Heart left ventricle (tissue), 16 donors: ENCODE measurements around the gene FAM83F. TPM values are rescaled to one million over a fixed set of nuclear protein-coding genes. Genes with fewer than 3 reads are reported as not detected.
A peak's percentile ranks its signal among the peaks of the same experiment; 100 is the strongest.

Experiments used
- ATAC-seq, 4 donors: fragments of 200-7000 bp; cut with Tn5 transposase; one replicate each; pipeline ENCODE4 v1.9.1; 2020 to 2022; ENCODE audit warnings: moderate library complexity in 4 of 4, mild to moderate bottlenecking in 3 of 4, moderate number of reproducible peaks in 1 of 4
- DNase-seq, 5 donors: peaks; one replicate each; pipeline ENCODE4 v3.0.0-alpha.2; 2020
- H3K27ac ChIP-seq, 12 donors: fragments of 200-600 bp; sonication (generic) in 4 of 12; one replicate each; pipeline versions ENCODE4 v1.5.0 to v1.8.0; 2016 to 2022; ENCODE audit warnings: mild to moderate bottlenecking in 2 of 12
- H3K27me3 ChIP-seq, 9 donors: fragments of 200-600 bp; sonication (generic) in 2 of 9; one replicate each; pipeline versions ENCODE4 v1.5.1 to v1.8.0; 2016 to 2022; ENCODE audit warnings: mild to moderate bottlenecking in 3 of 9
- H3K36me3 ChIP-seq, 9 donors: fragments of 200-600 bp; sonication (generic) in 2 of 9; one replicate each; pipeline versions ENCODE4 v1.5.0 to v1.8.0; 2018 to 2022; ENCODE audit warnings: mild to moderate bottlenecking in 2 of 9
- H3K4me1 ChIP-seq, 12 donors: fragments of 200-600 bp; sonication (generic) in 4 of 12; one replicate each; pipeline versions ENCODE4 v1.5.0 to v1.8.0; 2016 to 2022; ENCODE audit warnings: mild to moderate bottlenecking in 3 of 12
- H3K4me3 ChIP-seq, 12 donors: fragments of 200-600 bp; sonication (generic) in 4 of 12; one replicate each; pipeline versions ENCODE4 v1.5.0 to v1.8.0; 2017 to 2022; ENCODE audit warnings: mild to moderate bottlenecking in 9 of 12, moderate library complexity in 4 of 12
- H3K9me3 ChIP-seq, 12 donors: fragments of 200-600 bp; sonication (generic) in 4 of 12; one replicate each; pipeline versions ENCODE4 v1.5.0 to v1.8.0; 2016 to 2022; ENCODE audit warnings: mild to moderate bottlenecking in 1 of 12
- CTCF ChIP-seq, 12 donors: fragments of 200-600 bp; sonication (generic) in 4 of 12; IDR thresholded peaks; one replicate each; pipeline versions ENCODE4 v1.5.0 to v1.8.0; 2018 to 2022; ENCODE audit warnings: antibody characterized with exemption in 12 of 12, mild to moderate bottlenecking in 5 of 12
- POLR2A ChIP-seq, 2 donors: fragments of 450-650 bp; IDR thresholded peaks; one replicate each; pipeline ENCODE4 v1.6.1; 2017; ENCODE audit warnings: antibody characterized with exemption in 2 of 2, mild to moderate bottlenecking in 2 of 2, moderate library complexity in 2 of 2
- WGBS, 4 donors: extraction: QIAGEN DNeasy Blood & Tissue Kit in 2 of 4; methylation state at CpG; one replicate each; pipeline versions ENCODE4 v1.1.5 to v1.1.7; 2013 to 2018; 5-methylcytosine and 5-hydroxymethylcytosine counted together
- intact Hi-C, 10 donors: fragments of 100-400 bp; cut with DNase I; formaldehyde crosslinking; loops; one replicate each; pipeline versions ENCODE4 v1.11.1 to v1.14.2; 2022
- polyA plus RNA-seq, 2 donors: library from polyadenylated mRNA; stranded (reverse); fragments of 200-250 nt; gene quantifications; one replicate each; pipeline ENCODE4 v1.2.3, GENCODE V29; 2013
- total RNA-seq, 9 donors: library from RNA; depleted of rRNA in 2 of 9; stranded (reverse); fragments of >200 nt in 2 of 9; fragmentation: NEBNext Ultra II Directional in 3 of 9; extraction: Animal tissue kit (Norgen Biotek cat#: 25700) in 3 of 9; gene quantifications; one replicate each; pipeline versions ENCODE4 v1.1.0 to v1.2.4, GENCODE V29; 2016 to 2023
- donor health status: ischemic (EF 13 %, LVEDD 7.1; RV severe dilation, severe dysfunction).
- donor health status: healthy with polysubstance abuse.
- donor health status: DM: no; HTN: yes; CAD: no.
- donor health status: DM: no; HTN: no; CAD: no.
- donor health status: ischemic (EF 25% LVEDD 6.9; RV normal size, moderate dysfunction).
- donor health status: ischemic (EF 25% LVEDD 5.7; RV mildly dilated, moderate dysfunction).
- donor health status: healthy.
- donor health status: DM: yes; HTN: yes; CAD: no.
- donor health status: ischemic (EF 35%, LVEDD 5.7; RV mildly dilated, moderate dysfunction).
- donor health status: nonischemic (EF 11% LVEDD 7.7; RV severe dilation, severe dysfunction).
- donor health status: DM: yes; HTN: yes; CAD: no.
- donor health status: PGD.
- donor health status: ischemic (EF 29% LVEDD 5.4; RV normal size, mild dysfunction).
- donor health status: nonischemic (EF 23%, LVEDD 6.1; RV moderate dilation, normal function).

The FAM83F gene
- total and polyA plus RNA-seq, 11 donors: 1.3 to 6.6 (median 2.5) TPM

- Histone ChIP-seq H3K9me3 (no peaks in the 10 kb centered on the region), H3K27me3 (peaks cover 0 to 5% (median 0%) of the 10 kb centered on the region in 9 donors), H3K4me1 (peaks cover 3 to 48% (median 26%) of the 10 kb centered on the region in 12 donors), H3K27ac (peak overlapping the region in 1 of 12 donors; percentile 95), H3K36me3 (no peaks in the 10 kb centered on the region), H3K4me3 (no peak overlapping the region)
- ATAC-seq (no peak), DNase-seq (no peak)
- intact Hi-C loops: loop anchor here in 8 of 10 donors (5.0 to 10.0 kb wide), 6 partner anchors 135 to 510 kb away; partner anchors contain the start of genes ADSL (in 6 of the 8), RPS19BP1 (in 4 of the 8) and TNRC6B (in 2 of the 8)
- TF ChIP-seq POLR2A (IDR thresholded peaks at IDR 0.05): no peak
- TF ChIP-seq CTCF (IDR thresholded peaks at IDR 0.05): no peak
- 83 to 90% (median 87%) methylated on average over 4 of the region's 4 CpGs for WGBS, 4 donors
Measured at GRCh38 chr22:40042312-40042711, 47.6 kb downstream of the FAM83F start.

- WGBS, 4 donors: 53 to 64% (median 57%) methylated on average over 8 of the region's 8 CpGs
- H3K27ac ChIP-seq: peak overlapping the region in 11 of 12 donors; percentile 89 to 98 (median 93)
- no peaks in the 10 kb centered on the region for H3K27me3 ChIP-seq
- H3K36me3 ChIP-seq: no peaks in the 10 kb centered on the region
- intact Hi-C loops: loop anchor here in 8 of 10 donors (5.0 to 10.0 kb wide), 6 partner anchors 134 to 511 kb away; partner anchors contain the start of genes ADSL (in 6 of the 8), RPS19BP1 (in 4 of the 8) and TNRC6B (in 2 of the 8)
- ATAC-seq: no peak
- TF ChIP-seq CTCF (IDR thresholded peaks at IDR 0.05): no peak
- peaks cover 3 to 48% (median 26%) of the 10 kb centered on the region in 12 donors for H3K4me1 ChIP-seq
- peak in 2 of 5 donors; percentile 43 to 45 for DNase-seq
- H3K4me3 ChIP-seq: peak overlapping the region in 2 of 12 donors; percentile 61 to 97
- H3K9me3 ChIP-seq: no peaks in the 10 kb centered on the region
Measured at GRCh38 chr22:40043081-40043480, 48.3 kb downstream of the FAM83F start.

- ATAC-seq: no peak
- 45 to 49% (median 46%) methylated on average over 5 of the region's 5 CpGs for WGBS, 4 donors
- Histone ChIP-seq H3K36me3 (no peaks in the 10 kb centered on the region), H3K9me3 (no peaks in the 10 kb centered on the region), H3K4me3 (peak overlapping the region in 11 of 12 donors; percentile 53 to 97 (median 85)), H3K27ac (peak overlapping the region; percentile 86 to 98 (median 92)), H3K4me1 (peaks cover 3 to 48% (median 26%) of the 10 kb centered on the region in 12 donors), H3K27me3 (no peaks in the 10 kb centered on the region)
- intact Hi-C loops: loop anchor here in 8 of 10 donors (2.0 to 10.0 kb wide), 8 partner anchors 134 to 511 kb away; partner anchors contain the start of genes ADSL (in 7 of the 8), RPS19BP1 (in 4 of the 8) and TNRC6B (in 2 of the 8)
- DNase-seq: no peak
- TF ChIP-seq POLR2A (IDR thresholded peaks at IDR 0.05) (no peak), CTCF (IDR thresholded peaks at IDR 0.05) (no peak)
Measured at GRCh38 chr22:40043793-40044101, 49.0 kb downstream of the FAM83F start.

- Histone ChIP-seq H3K9me3 (no peaks in the 10 kb centered on the region), H3K36me3 (no peaks in the 10 kb centered on the region), H3K4me1 (peaks cover 3 to 48% (median 26%) of the 10 kb centered on the region in 12 donors), H3K27me3 (no peaks in the 10 kb centered on the region), H3K4me3 (peak overlapping the region; percentile 36 to 97 (median 82)), H3K27ac (peak overlapping the region; percentile 86 to 98 (median 93))
- 0% methylated on average over 32 to 34 of the region's 34 CpGs for WGBS, 4 donors
- TF ChIP-seq POLR2A (IDR thresholded peaks at IDR 0.05) (peak; percentile 48 to 61), CTCF (IDR thresholded peaks at IDR 0.05) (no peak)
- ATAC-seq (peak; percentile 96 to 98 (median 96)), DNase-seq (peak; percentile 97 to 98 (median 98))
- intact Hi-C loops: loop anchor here in 8 of 10 donors (2.0 to 10.0 kb wide), 8 partner anchors 133 to 512 kb away; partner anchors contain the start of genes ADSL (in 7 of the 8), RPS19BP1 (in 4 of the 8) and TNRC6B (in 2 of the 8)
Measured at GRCh38 chr22:40044102-40044869, 49.5 kb downstream of the FAM83F start.
